ENCODE measurements around the gene LRRC45. TPM values are rescaled to one million over a fixed set of nuclear protein-coding genes. Genes with fewer than 3 reads are reported as not detected.

The LRRC45 gene
- total RNA-seq, 1 experiment from 2014 or later, result 38.1 TPM

GRCh38 chr17:81976332-81977210 lies 46.5 kb upstream of the LRRC45 start (continued):
- TF ChIP-seq SOX15 (CRISPR knock-in tag; IDR thresholded peaks at IDR 0.05) (no peak), NR2C2 (CRISPR knock-in tag; IDR thresholded peaks at IDR 0.05) (no peak), ZBTB21 (CRISPR knock-in tag; IDR thresholded peaks at IDR 0.05; ENCODE audit: borderline replicate concordance) (no peak), SP1 (CRISPR knock-in tag; conservative IDR thresholded peaks at IDR 0.05) (no peak), ZNF281 (CRISPR knock-in tag; IDR thresholded peaks at IDR 0.05) (0 out of 2 replicates have a peak, but pooled peaks have one; percentile 71), FOXP4 (CRISPR knock-in tag; IDR thresholded peaks at IDR 0.05) (peak; percentile 91), NFATC4 (CRISPR knock-in tag; IDR thresholded peaks at IDR 0.05) (no peak), ZSCAN18 (CRISPR knock-in tag; IDR thresholded peaks at IDR 0.05) (no peak), CREM (CRISPR knock-in tag; IDR thresholded peaks at IDR 0.05) (no peak), FOXP1 (CRISPR knock-in tag; IDR thresholded peaks at IDR 0.05; ENCODE audit: borderline replicate concordance) (peak; percentile 15; the same call in 1 of the 2 replicates), ATF1 (CRISPR knock-in tag; IDR thresholded peaks at IDR 0.05) (no peak; the same call in 1 of the 2 replicates), GTF2I (CRISPR knock-in tag; conservative IDR thresholded peaks at IDR 0.05) (no peak), FOXK1 (CRISPR knock-in tag; IDR thresholded peaks at IDR 0.05) (0 out of 2 replicates have a peak, but pooled peaks have one; percentile 29), TEAD4 (CRISPR knock-in tag; IDR thresholded peaks at IDR 0.05) (no peak), SMAD4 (CRISPR knock-in tag; IDR thresholded peaks at IDR 0.05) (no peak), NR3C1 (CRISPR knock-in tag; conservative IDR thresholded peaks at IDR 0.05; ENCODE audit: low read depth) (no peak), TCF7 (CRISPR knock-in tag; IDR thresholded peaks at IDR 0.05; ENCODE audit: low read depth) (no peak), NFYB (CRISPR knock-in tag; conservative IDR thresholded peaks at IDR 0.05; ENCODE audit: low read depth) (no peak), ARID4B (CRISPR knock-in tag; IDR thresholded peaks at IDR 0.05; ENCODE audit: borderline replicate concordance) (no peak), NR1H2 (CRISPR knock-in tag; IDR thresholded peaks at IDR 0.05) (no peak), FOXJ3 (CRISPR knock-in tag; IDR thresholded peaks at IDR 0.05; ENCODE audit: borderline replicate concordance) (no peak), GABPB1 (CRISPR knock-in tag; IDR thresholded peaks at IDR 0.05) (no peak), HMGA2 (CRISPR knock-in tag; IDR thresholded peaks at IDR 0.05) (no peak), ELF4 (CRISPR knock-in tag; IDR thresholded peaks at IDR 0.05; ENCODE audit: low read depth) (no peak), E2F4 (CRISPR knock-in tag; IDR thresholded peaks at IDR 0.05; ENCODE audit: borderline replicate concordance, low read depth) (no peak), ETV6 (CRISPR knock-in tag; IDR thresholded peaks at IDR 0.05) (no peak), ZMAT4 (CRISPR knock-in tag; IDR thresholded peaks at IDR 0.05) (no peak), ZNF423 (CRISPR knock-in tag; IDR thresholded peaks at IDR 0.05) (no peak)

Data from WTC11 (cell line).